Endothelial cell of umbilical vein (primary cell): ENCODE results near the gene HDAC11. TPM values are rescaled to one million over a fixed set of nuclear protein-coding genes. Genes with fewer than 3 reads are reported as not detected.

Experiments
- BruUV-seq: library from RNA; stranded (reverse); fragments of 400-500 nt; replicated peaks from 2 replicates; lab custom pipeline; 2021; lab: Mats Ljungman, UMichigan
- CTCF ChIA-PET: fragments of 300-600, 350-600 bp; sonication (Branson Sonifier 250); formaldehyde crosslinking; loops from one replicate; lab custom pipeline; 2021; ENCODE audit warnings: antibody characterized with exemption, inconsistent platforms; lab: Charles Lee
- POLR2A ChIA-PET: fragments of 300-600, 350-600 bp; sonication (Branson Sonifier 250); formaldehyde crosslinking; loops from one replicate; lab custom pipeline; 2021; ENCODE audit warnings: antibody characterized with exemption, inconsistent platforms; lab: Charles Lee
- DNase-seq: peaks from one replicate; pipeline ENCODE4 v3.0.0-alpha.2; 2011; ENCODE audit warnings: low read depth, low spot score
- FAIRE-seq: peaks from 2 replicates; lab custom pipeline; 2011; peaks lifted over from hg19 to GRCh38; lab: Jason Lieb, UNC
- H2AFZ ChIP-seq: 2 replicates; pipeline ENCODE4 v1.6.0; 2012; ENCODE audit warnings: low read depth, low read length, control low read depth, inconsistent platforms
- H3K27ac ChIP-seq: 2 replicates; pipeline ENCODE4 v1.5.1; 2011; ENCODE audit warnings: low read depth, mild to moderate bottlenecking, control low read depth, low read length, moderate library complexity; ENCODE audit not compliant: insufficient read depth
- H3K27me3 ChIP-seq, 2 experiments: 2 replicates each; pipeline versions ENCODE4 v1.6.0 to v1.6.1; 2011; ENCODE audit warnings: low read length in 2 of 2, mixed read lengths in 1 of 2; ENCODE audit not compliant: control insufficient read depth in 2 of 2, insufficient read depth in 2 of 2
- H3K36me3 ChIP-seq, 2 experiments: 2 replicates in 1 of 2; 3 replicates in 1 of 2; pipeline ENCODE4 v1.5.1; 2011; ENCODE audit warnings: low read length in 2 of 2, mild to moderate bottlenecking in 1 of 2, moderate library complexity in 1 of 2; ENCODE audit not compliant: control insufficient read depth in 2 of 2, insufficient read depth in 2 of 2; ENCODE audit errors: extremely low read depth in 1 of 2
- H3K4me1 ChIP-seq: 3 replicates; pipeline ENCODE4 v1.5.1; 2011; ENCODE audit warnings: mild to moderate bottlenecking, low read length; ENCODE audit not compliant: control insufficient read depth, insufficient read depth; ENCODE audit errors: extremely low read depth
- H3K4me2 ChIP-seq: 2 replicates; pipeline ENCODE4 v1.6.1; 2011; ENCODE audit warnings: low read length, control low read depth, mixed read lengths; ENCODE audit not compliant: insufficient read depth
- H3K4me3 ChIP-seq, 3 experiments: fragments of 200-600 bp in 1 of 3; sonication (generic), shearing (Covaris generic) in 1 of 3; replicated peaks in 1 of 3; 2 replicates each; pipeline ENCODE4 v1.5.1; 2011 to 2016; ENCODE audit warnings: control low read depth in 3 of 3, low read length in 3 of 3, mild to moderate bottlenecking in 2 of 3, inconsistent platforms in 1 of 3, low read depth in 1 of 3, moderate library complexity in 1 of 3; ENCODE audit not compliant: insufficient read depth in 1 of 3
- H3K79me2 ChIP-seq: 2 replicates; pipeline ENCODE4 v1.6.0; 2012; ENCODE audit warnings: low read length, inconsistent platforms; ENCODE audit not compliant: control insufficient read depth, insufficient read depth
- H3K9ac ChIP-seq: replicated peaks from 2 replicates; pipeline ENCODE3; 2011; ENCODE audit warnings: low read length, control low read depth; ENCODE audit not compliant: insufficient read depth; ENCODE audit errors: extremely low read depth
- H3K9me1 ChIP-seq: replicated peaks from 3 replicates; pipeline ENCODE4 v1.6.0; 2011; ENCODE audit warnings: mild to moderate bottlenecking, low read length; ENCODE audit not compliant: control insufficient read depth, insufficient read depth; ENCODE audit errors: extremely low read depth
- H3K9me3 ChIP-seq: replicated peaks from 2 replicates; pipeline ENCODE4 v1.5.1; 2012; ENCODE audit warnings: low read length, inconsistent platforms; ENCODE audit not compliant: control insufficient read depth, insufficient read depth
- H4K20me1 ChIP-seq: replicated peaks from 2 replicates; pipeline ENCODE3; 2011; ENCODE audit warnings: mild to moderate bottlenecking, low read length; ENCODE audit not compliant: control insufficient read depth, insufficient read depth; ENCODE audit errors: extremely low read depth
- EZH2 ChIP-seq: IDR thresholded peaks from 2 replicates; pipeline ENCODE4 v1.6.1; 2012; ENCODE audit warnings: borderline replicate concordance, low read depth, mild to moderate bottlenecking, moderate library complexity, low read length, inconsistent platforms; ENCODE audit not compliant: severe bottlenecking
- FOS ChIP-seq: IDR thresholded peaks from 2 replicates; pipeline ENCODE4 v1.6.1; 2011; ENCODE audit warnings: mild to moderate bottlenecking, low read length, moderate library complexity, borderline replicate concordance; ENCODE audit not compliant: insufficient read depth
- GATA2 ChIP-seq: IDR thresholded peaks from 2 replicates; pipeline ENCODE4 v1.7.0; 2011; ENCODE audit warnings: low read depth, mild to moderate bottlenecking, moderate library complexity, mixed read lengths, low read length; ENCODE audit not compliant: insufficient read length, insufficient read depth
- JUN ChIP-seq: IDR thresholded peaks from 2 replicates; pipeline ENCODE4 v1.6.1; 2011; ENCODE audit warnings: borderline replicate concordance, low read depth; ENCODE audit not compliant: insufficient read length, insufficient read depth
- MAX ChIP-seq: IDR thresholded peaks from 2 replicates; pipeline ENCODE4 v1.6.1; 2011; ENCODE audit not compliant: insufficient read depth, insufficient read length
- MYC ChIP-seq: IDR thresholded peaks from one replicate; pipeline ENCODE4 v1.6.1; 2011; ENCODE audit warnings: mild to moderate bottlenecking, low read depth, low read length
- POLR2A ChIP-seq: IDR thresholded peaks from 2 replicates; pipeline ENCODE4 v1.6.1; 2012; ENCODE audit warnings: low read depth, mild to moderate bottlenecking, control low read depth, low read length
- POLR2AphosphoS5 ChIP-seq: IDR thresholded peaks from 2 replicates; pipeline ENCODE4 v1.6.1; 2012; ENCODE audit warnings: low read depth, mild to moderate bottlenecking, control low read depth, low read length, moderate library complexity; ENCODE audit not compliant: insufficient read depth
- dilution Hi-C: fragments of 300-500 bp; cut with MboI; formaldehyde crosslinking; loops from one replicate; pipeline ENCODE4 v1.15.0; 2019; ENCODE audit warnings: low sequenced_read_pairs; ENCODE audit not compliant: extremely low pct_ligation_motif_present
- intact Hi-C: fragments of 100-400 bp; cut with micrococcal nuclease; formaldehyde crosslinking; loops from one replicate; pipeline ENCODE4 v1.10.0; 2022
- polyA plus RNA-seq, 4 experiments: library from polyadenylated mRNA; depleted of rRNA in 3 of 4; stranded (reverse) in 3 of 4; unstranded in 1 of 4; fragments of >200 nt; gene quantifications; 2 replicates each; pipeline versions ENCODE4 v1.2.1 to v1.2.3, GENCODE V29; 2011 to 2012; ENCODE audit warnings: missing spikeins in 1 of 4
- total RNA-seq: library from RNA; stranded (reverse); gene quantifications from 2 replicates; pipeline ENCODE4 v1.2.3, GENCODE V29; 2021
- TF ChIP-seq, protein P1 (sequence below), 2 donors: IDR thresholded peaks; 1 replicate in 1 of 2; 2 replicates in 1 of 2; pipeline ENCODE4 v1.5.1; 2011; ENCODE audit warnings: low read length in 2 of 2, mild to moderate bottlenecking in 2 of 2, moderate library complexity in 2 of 2, control low read depth in 1 of 2, inconsistent platforms in 1 of 2, low read depth in 1 of 2; ENCODE audit not compliant: insufficient read depth in 1 of 2; ENCODE audit errors: extremely low read depth in 1 of 2

HDAC11 gene
- total and polyA plus RNA-seq, 2 donors (not counting 3 experiments of a cell fraction or from before 2014, with no cell fraction given) = 6.8 to 8.8 TPM

DNA sequence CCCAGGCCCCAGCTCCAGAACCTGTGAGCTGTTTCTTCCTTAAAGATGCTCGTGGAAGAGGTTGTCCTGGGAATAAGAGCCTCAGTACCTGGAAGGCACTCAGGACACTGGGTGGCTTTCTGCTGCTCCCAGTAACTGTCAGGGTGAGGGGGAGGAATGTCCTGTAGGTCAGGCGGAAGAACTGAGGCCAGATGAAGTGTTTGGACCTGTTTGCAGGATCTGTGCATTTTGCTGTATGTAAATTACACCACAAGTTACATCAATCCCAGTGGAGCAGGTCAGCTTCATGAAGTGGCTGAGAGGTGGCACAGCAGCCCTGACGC, 27.1 kb downstream of the HDAC11 start:
- no peak overlapping the region for H3K27ac ChIP-seq
- no peak overlapping the region for H2AFZ ChIP-seq
- no peaks in the 10 kb centered on the region for H4K20me1 ChIP-seq
- ChIA-PET CTCF (interaction anchor here (1.2 to 3.0 kb wide), 4 partner anchors 9 to 150 kb away, joined by 4 to 27 read pairs (median 10); no protein-coding TSS in a partner anchor), POLR2A (no interaction called here)
- no TSS peak for BruUV-seq
- H3K9me1 ChIP-seq = no peaks in the 10 kb centered on the region
- H3K4me2 ChIP-seq = no peak overlapping the region
- H3K9ac ChIP-seq = no peak overlapping the region
- FAIRE-seq (no peak), DNase-seq (no peak)
- H3K79me2 ChIP-seq = no peaks in the 10 kb centered on the region
- no peaks in the 10 kb centered on the region for H3K4me1 ChIP-seq
- H3K36me3 ChIP-seq = no peaks in the 10 kb centered on the region
- intact Hi-C loops (no loop called here), dilution Hi-C loops (no loop called here)
- TF ChIP-seq FOS (no peak), MAX (no peak)
- TF ChIP-seq, protein P1, sequence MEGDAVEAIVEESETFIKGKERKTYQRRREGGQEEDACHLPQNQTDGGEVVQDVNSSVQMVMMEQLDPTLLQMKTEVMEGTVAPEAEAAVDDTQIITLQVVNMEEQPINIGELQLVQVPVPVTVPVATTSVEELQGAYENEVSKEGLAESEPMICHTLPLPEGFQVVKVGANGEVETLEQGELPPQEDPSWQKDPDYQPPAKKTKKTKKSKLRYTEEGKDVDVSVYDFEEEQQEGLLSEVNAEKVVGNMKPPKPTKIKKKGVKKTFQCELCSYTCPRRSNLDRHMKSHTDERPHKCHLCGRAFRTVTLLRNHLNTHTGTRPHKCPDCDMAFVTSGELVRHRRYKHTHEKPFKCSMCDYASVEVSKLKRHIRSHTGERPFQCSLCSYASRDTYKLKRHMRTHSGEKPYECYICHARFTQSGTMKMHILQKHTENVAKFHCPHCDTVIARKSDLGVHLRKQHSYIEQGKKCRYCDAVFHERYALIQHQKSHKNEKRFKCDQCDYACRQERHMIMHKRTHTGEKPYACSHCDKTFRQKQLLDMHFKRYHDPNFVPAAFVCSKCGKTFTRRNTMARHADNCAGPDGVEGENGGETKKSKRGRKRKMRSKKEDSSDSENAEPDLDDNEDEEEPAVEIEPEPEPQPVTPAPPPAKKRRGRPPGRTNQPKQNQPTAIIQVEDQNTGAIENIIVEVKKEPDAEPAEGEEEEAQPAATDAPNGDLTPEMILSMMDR (IDR thresholded peaks at IDR 0.05; ENCODE audit: extremely low read depth in 1 of 2, insufficient read depth in 1 of 2, low read depth in 1 of 2, low read length in 2 of 2) = no peak
- no peak overlapping the region for H3K4me3 ChIP-seq
- no peaks in the 10 kb centered on the region for H3K9me3 ChIP-seq
- H3K27me3 ChIP-seq = no peaks in the 10 kb centered on the region

DNA sequence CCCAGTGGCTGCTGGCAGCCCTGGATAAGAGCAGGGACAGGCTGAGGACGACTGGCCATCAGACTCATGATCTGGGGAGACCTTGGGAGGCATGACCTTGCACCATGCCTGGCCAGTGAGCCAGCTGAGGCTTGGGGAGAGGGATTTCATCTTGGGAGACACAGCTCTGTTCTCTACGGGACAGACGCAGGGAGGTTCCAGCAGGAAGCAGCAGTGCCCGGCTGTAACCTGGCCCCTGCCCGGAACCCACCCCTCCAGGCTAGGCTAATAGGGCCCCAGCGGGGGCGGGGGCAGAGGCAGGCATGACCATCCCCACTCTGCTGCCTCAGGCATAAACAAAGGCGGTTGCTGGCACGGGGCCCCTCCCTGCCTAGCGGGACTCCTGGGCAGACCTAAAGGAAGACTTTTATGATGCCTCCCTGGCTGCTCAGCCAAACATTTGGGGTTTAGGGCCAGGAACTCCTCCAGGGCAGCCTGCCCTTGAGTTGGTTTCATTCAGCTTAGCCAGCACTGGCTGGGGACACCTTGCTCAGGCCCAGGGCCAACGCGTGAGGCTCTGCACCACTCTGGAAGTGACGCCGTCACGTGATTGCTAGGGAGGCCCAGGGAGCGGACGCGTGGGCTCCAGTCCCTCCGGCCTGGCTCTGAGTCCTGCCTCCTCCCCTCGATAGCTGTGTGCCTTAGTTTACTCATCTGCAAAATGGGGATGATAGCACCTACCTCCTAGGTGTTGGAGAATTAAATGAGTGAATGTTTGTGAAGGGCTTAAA, 27.6 kb downstream of the HDAC11 start:
- Histone ChIP-seq H3K4me3 (no peak overlapping the region), H3K9me3 (no peaks in the 10 kb centered on the region), H3K9ac (no peak overlapping the region), H3K9me1 (no peaks in the 10 kb centered on the region), H4K20me1 (no peaks in the 10 kb centered on the region), H3K27ac (no peak overlapping the region), H3K4me1 (no peaks in the 10 kb centered on the region), H3K36me3 (no peaks in the 10 kb centered on the region), H3K4me2 (no peak overlapping the region), H3K27me3 (no peaks in the 10 kb centered on the region), H2AFZ (no peak overlapping the region), H3K79me2 (no peaks in the 10 kb centered on the region)
- FAIRE-seq (no peak), DNase-seq (no peak)
- TF ChIP-seq, protein P1 (IDR thresholded peaks at IDR 0.05; ENCODE audit: extremely low read depth in 1 of 2, insufficient read depth in 1 of 2, low read depth in 1 of 2, low read length in 2 of 2) = no peak
- TF ChIP-seq JUN = no peak
- no peak for TF ChIP-seq EZH2
- no peak for TF ChIP-seq POLR2AphosphoS5
- no peak for TF ChIP-seq MAX
- TF ChIP-seq POLR2A = no peak
- no peak for TF ChIP-seq MYC
- TF ChIP-seq GATA2 = no peak
- TF ChIP-seq FOS = no peak
- intact Hi-C loops (no loop called here), dilution Hi-C loops (no loop called here)
- no TSS peak for BruUV-seq
- POLR2A ChIA-PET = no interaction called here
- CTCF ChIA-PET = interaction anchor here (1.2 to 3.0 kb wide), 4 partner anchors 9 to 150 kb away, joined by 4 to 27 read pairs (median 10); no protein-coding TSS in a partner anchor
